SIG-M5 (cell line): ENCODE data around the gene PTPN1.
"Not testable (repeated sequence)": the region's sequence is repeated elsewhere in the genome, so short reads cannot be mapped to it uniquely, and the experiment has no call there.

Experiments used
- DNase-seq: peaks from one replicate; lab custom pipeline; 2025; lab: John Stamatoyannopoulos, UW

The PTPN1 gene

DNA sequence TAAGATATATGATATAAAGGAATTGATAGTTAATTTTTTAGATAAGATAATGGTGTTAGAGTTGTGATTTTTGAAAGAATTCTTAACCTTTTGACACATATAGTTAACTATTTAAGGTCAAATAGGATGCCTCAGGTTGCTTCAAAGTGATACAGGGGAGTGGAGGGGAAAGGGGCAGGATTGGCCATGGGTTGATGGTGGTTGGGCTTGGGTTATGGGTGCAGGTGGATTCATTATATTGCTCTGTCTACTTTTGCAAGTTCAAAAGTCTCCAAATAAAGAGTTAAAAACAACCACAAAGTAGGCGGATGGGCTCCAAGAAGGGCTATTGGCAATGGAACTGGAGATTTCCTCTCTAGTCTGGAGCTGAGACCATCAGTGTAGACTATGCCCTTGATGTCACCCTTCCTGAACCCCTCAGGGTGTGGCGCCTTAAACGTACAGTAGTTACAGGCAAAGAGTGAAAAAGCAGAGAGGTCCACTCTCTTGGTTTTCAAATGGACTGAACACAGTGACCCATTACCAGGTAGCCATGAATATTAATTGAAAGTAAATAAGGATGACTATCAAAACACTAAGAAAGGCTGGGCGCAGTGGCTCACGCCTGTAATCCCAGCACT, 81.2 kb downstream of the PTPN1 start:
- no peak for DNase-seq

- DNase-seq: no peak
Observed at GRCh38 chr20:50592282-50593004, 82.3 kb downstream of the PTPN1 start.

DNA sequence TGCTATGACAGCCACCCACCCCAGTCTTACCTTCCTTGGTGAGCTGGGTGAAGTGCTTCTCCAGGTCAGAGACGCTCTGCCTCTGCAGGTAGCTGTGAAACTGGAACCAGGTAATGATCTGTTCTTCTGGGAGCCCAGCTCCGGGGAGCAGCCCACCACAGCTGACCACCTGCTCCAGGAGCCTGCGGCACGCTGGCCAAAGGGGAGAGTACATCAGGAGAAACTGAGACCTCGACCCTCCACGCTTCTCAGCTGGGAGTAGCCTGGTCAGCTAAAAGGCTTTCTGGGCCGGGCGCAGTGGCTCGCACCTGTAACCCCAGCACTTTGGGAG, 82.8 kb downstream of the PTPN1 start:
- no peak for DNase-seq

DNA sequence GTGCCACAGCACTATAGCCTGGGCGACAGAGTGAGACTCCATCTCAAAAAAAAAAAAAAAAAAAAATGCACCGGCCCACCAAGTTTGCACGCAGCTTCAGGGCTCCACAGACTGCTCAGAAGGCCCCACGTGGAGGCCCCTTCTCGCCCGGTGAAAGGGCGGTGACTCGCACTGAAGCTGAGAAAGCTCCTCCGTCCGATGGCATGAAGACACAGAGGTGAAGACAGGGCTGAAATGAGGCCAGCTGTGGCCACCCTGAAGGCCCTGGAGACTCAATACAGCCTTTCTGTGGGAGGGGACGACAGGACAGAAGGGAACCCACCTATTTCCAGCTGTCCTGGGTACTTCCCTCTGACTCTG, 84.0 kb downstream of the PTPN1 start:
- no peak for DNase-seq

- no peak for DNase-seq
Observed at GRCh38 chr20:50594591-50595432, 84.6 kb downstream of the PTPN1 start.

GRCh38 chr20:50595433-50595895, 85.3 kb downstream of the PTPN1 start:
- no peak for DNase-seq

DNA sequence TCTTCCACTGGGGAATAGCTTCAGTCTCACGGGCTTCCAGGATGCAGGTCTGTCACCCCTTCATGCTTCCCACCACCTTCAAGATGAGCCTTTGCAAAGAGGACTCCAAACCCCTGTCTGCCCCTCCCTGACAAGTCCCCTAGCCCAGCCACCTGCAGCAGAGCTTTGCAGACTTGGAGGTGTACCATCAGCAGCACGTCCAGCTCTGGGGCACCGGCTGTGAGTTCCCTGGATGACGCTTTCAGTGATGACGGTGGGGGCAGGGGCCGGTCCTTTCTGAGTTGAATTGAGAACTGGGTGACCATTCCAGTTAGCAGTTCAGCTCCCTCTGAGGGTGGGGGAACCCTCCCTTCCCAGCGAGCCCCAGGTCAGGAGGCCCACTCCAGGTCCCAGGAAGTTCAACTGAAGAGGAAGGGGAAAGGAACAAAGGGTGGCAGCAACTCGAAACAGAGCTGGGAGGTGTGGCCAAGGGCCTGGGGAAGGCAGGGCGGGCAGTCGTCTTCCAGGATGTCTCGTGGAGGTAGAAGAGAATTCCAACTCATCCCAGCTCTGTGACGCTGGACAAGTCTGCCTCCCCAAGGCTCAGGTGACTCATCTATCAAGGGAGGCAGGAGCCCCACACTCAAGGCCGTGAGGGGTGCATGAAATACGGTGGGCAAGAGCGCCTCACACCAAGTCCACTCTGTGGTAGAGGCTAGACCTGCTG, 86.0 kb downstream of the PTPN1 start:
- no peak for DNase-seq

DNA sequence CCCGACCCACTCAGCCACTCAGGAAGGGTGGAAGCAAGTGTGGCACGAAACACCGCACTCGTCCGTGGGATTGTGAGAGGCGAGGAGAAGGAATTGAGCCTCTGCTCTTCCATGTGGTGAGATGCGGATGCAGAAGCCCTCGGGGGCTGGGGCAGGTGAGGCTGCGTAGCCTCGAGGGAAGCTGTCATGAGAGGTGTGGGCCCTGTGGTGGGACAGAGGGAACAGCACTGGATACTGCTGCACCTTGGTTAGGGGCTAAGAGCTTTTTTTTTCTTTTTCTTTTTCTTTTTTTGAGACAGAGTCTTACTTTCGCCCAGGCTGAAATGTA, 86.5 kb downstream of the PTPN1 start:
- DNase-seq: no peak

GRCh38 chr20:50597406-50597969, 87.3 kb downstream of the PTPN1 start:
- DNase-seq: no peak

DNA sequence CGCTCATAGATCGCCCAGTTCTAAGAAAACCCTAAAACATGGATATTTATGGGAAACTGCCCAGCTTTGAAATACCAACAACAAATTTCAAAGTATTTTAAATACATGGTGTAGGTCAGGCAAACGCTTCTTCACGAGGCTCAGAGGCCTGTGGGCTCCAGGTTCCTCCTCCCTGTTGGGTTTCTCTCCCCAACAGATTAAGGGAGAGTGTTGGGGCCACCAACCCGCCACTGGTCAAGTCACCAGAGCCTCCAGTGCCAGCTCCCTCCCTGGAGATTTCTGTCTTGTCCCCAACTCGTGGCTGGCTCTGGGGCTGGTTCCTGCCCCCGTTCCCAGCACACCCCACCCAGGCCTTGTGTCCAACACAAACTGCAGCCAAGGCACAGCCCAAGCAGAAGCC, 87.9 kb downstream of the PTPN1 start:
- no peak for DNase-seq

DNA sequence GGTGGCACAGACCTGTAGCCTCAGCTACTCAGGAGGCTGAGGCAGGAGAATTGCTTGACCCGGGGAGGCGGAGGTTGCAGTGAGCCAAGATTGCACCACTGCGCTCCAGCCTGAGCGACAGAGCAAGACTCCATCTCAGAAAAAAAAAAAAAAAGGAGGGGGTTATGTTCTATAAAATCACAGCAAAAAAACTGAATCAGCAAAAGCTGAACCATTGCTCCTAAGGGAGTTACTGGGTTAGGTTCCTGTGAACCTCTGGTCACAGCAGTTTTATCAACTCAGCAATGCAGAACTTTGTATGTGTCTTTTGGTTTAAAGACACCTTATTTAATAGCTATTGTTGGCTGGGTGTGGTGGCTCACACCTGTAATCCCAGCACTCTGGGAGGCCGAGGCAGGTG, 88.6 kb downstream of the PTPN1 start:
- not testable (repeated sequence) for DNase-seq

- DNase-seq: no peak
Observed at GRCh38 chr20:50600281-50600895, 90.2 kb downstream of the PTPN1 start.

- DNase-seq: no peak
Observed at GRCh38 chr20:50601511-50602431, 91.6 kb downstream of the PTPN1 start.

DNA sequence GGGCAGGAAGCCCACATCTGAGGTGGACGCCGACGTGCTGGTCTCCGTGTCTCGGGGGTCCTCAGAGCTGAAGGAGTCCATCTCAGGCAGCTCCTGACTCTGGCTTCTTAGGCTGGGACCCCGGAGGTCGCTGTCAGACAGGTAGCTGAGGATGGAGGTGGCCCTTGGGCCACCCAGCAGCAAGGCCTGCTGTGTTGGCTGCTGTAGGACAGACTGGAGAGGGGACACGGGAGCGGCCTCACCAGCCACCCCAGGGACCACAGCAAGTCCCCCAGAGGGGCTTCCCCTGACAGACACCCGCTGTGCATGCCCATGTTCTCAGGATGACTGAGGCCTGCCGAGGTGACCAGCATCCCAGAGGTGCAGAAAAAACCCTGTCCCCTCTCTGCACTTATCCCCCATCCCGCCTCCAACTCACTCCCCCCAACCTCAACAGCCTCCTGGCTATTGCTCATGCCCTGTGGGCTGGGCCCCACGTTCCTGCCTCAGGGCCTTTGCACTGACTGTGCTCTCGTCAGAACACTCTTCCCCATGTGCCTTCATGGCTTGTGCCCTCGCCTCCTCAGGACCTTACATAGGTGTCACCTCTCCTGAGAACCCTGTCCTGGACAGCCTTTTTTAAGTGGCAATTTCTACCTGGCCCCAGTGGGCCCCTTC, 92.4 kb downstream of the PTPN1 start:
- no peak for DNase-seq

- no peak for DNase-seq
Observed at GRCh38 chr20:50604451-50604850, 94.3 kb downstream of the PTPN1 start.

DNA sequence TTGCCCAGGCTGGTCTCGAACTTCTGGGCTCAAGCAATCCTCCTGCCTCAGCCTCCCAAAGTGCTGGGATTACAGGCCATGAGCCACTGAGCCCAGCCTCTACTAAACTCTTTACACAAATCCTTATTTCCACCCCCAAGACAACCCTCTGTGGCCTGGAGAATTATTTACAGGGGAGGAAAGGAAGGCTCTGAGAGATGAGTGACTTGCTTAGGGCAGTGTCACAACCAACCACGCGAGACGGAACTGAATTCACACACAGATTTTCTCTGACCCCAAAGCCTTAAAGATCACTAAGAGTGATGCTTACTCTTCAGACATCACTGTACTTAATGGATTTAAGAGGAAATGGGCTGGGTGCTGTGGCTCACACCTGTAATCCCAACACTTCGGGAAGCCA, 95.0 kb downstream of the PTPN1 start:
- no peak for DNase-seq

DNA sequence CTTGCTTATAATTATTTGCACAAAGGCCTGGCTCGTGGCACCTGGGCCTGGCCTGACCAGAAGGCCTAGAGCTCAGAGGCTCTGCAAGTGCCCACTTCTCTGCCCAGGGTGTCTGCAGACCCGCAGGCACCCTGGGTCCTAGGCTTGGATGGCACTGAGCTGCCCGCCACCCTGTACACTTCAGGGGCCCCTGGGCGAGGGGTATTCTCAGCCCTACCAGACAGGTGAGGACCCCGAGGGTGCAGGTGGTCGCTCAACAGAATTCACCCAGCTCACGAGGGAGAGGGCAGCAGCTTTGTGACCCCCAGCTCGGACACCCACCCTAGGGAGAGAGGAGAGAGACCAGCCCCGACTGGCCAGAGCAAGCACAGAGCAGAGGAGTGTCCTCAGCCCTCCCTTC, 97.3 kb downstream of the PTPN1 start:
- no peak for DNase-seq

DNA sequence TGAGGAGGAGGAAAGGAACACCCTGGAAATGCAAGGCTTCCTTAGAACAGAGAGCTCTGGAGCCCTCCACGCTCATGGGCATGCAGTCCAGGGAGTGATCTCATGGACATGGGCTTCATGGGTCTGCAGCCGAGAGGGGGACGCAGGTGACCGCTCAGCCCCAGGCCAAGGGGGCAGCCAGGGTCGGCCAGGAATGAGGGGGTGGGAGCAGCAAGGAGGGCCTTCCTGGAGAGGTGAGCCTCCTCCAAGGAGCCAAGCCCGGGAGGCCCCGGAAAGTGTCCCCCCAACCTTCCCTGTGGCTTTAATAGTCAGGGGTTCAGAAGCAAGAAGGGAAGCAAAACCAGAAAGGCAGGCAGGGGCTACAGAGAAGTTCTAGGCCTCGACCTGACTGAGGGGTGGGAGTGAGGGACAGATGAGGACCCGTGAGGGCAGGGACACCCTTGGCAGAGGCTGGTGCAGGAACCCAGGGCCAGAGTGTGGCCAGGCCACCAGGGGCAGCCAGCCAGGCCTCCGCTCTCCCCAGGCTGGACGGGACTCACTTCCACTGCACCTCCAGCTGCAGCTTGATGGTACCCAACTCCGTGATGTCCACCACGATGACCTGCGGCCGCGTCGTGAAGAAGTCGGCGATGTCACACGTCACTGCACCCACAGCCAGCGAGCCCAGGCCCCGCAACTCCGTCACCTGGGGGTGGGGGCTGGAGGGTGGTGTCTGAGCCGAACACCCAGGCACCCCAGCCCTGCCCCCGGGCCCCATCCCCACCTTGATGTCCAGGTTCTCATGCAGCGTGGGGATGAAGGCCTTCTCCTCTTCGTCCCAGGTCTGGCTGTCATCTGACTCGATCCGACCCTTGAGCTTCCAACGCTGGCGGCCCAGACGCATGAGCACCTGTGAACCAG, 97.9 kb downstream of the PTPN1 start:
- no peak for DNase-seq

GRCh38 chr20:50608750-50609104, 98.5 kb downstream of the PTPN1 start:
- no peak for DNase-seq
